Muscle of leg (tissue), 11 donors: Measurements from ENCODE around the gene AARS2. TPM values are rescaled to one million over a fixed set of nuclear protein-coding genes. Genes with fewer than 3 reads are reported as not detected.

Experiments
- DNase-seq: peaks from one replicate; pipeline ENCODE4 v3.0.0; 2013
- H3K27ac ChIP-seq: one replicate; pipeline ENCODE4 v1.5.1; 2013; ENCODE audit warnings: mild to moderate bottlenecking, low read length, control low read depth
- H3K27me3 ChIP-seq: one replicate; pipeline ENCODE4 v1.6.1; 2013; ENCODE audit warnings: low read length; ENCODE audit not compliant: control insufficient read depth, insufficient read depth
- H3K36me3 ChIP-seq: one replicate; pipeline ENCODE4 v1.6.1; 2013; ENCODE audit warnings: low read length; ENCODE audit not compliant: control insufficient read depth, insufficient read depth
- H3K4me1 ChIP-seq: one replicate; pipeline ENCODE4 v1.6.1; 2013; ENCODE audit warnings: low read length; ENCODE audit not compliant: control insufficient read depth, insufficient read depth
- H3K4me3 ChIP-seq: one replicate; pipeline ENCODE4 v1.5.1; 2013; ENCODE audit warnings: low read length, control low read depth
- H3K9me3 ChIP-seq: replicated peaks from 2 replicates; pipeline ENCODE4 v1.6.1; 2013; ENCODE audit warnings: low read depth, low read length; ENCODE audit not compliant: control insufficient read depth
- WGBS: methylation state at CpG from one replicate; pipeline ENCODE4 v1.1.5; 2013; ENCODE audit warnings: missing lambda C conversion rate; ENCODE audit not compliant: insufficient coverage; 5-methylcytosine and 5-hydroxymethylcytosine counted together
- polyA plus RNA-seq, 8 donors: library from polyadenylated mRNA; unstranded; fragments of 120-200 nt; gene quantifications; one replicate each; pipeline versions ENCODE4 v1.2.1 to v1.2.3, GENCODE V29; 2013; ENCODE audit warnings: inconsistent platforms in 1 of 8, low replicate concordance in 1 of 8; ENCODE audit not compliant: insufficient read length in 8 of 8, insufficient read depth in 1 of 8
- total RNA-seq: library from RNA; stranded (reverse); fragments of 120-200 nt; gene quantifications from one replicate; pipeline ENCODE4 v1.2.4, GENCODE V29; 2013

Gene AARS2
- total and polyA plus RNA-seq, 9 donors: 8.1 to 11.9 (median 9.6) TPM

DNA sequence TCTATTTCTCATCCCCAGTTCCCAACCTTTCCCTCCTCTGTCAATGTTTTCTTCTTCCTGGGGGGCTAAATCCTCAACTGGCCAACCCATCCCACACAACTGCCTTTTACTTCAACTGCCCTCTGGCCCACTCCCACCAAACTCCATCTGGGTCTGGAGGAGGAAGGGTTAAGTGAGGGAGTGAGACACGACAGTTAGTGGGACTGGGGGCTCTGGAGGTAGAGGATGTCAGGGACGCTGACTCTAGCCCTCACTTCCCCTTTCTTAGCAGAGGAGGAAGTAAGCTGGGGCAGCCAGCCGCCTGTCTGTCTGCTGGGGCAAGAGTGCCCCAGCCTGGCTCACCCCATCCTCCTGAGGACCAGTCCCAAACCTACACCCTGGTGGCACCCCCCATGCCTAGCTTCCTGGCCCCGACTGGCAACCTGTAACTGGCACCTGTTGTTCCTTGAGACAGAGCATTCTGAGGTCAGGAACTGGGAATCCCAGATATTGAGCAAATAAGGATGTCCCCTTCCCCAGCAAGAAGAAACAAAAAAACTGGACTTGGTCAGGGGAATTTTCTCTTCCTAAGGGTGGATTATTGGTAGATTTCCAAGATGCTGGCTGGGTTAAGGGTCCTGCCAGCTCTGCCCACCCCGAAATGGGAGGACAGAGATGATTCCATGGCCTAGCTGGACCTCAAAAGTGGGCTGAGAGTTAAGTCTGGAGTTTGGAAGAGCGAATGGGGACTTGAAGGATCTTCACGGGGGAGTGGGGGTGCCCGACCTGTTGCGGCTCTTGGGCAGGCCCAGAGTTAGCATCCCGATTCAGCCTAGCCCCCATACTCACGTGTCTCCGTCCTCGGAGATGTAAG lies 48.8 kb downstream of the AARS2 start:
- Histone ChIP-seq H3K9me3 (no peaks in the 10 kb centered on the region), H3K36me3 (peaks cover 17% of the 10 kb centered on the region), H3K27ac (peak overlapping the region; percentile 90), H3K27me3 (peaks cover 17% of the 10 kb centered on the region), H3K4me3 (peak overlapping the region; percentile 90), H3K4me1 (peaks cover 30% of the 10 kb centered on the region)
- WGBS: 9% methylated on average over 5 of the region's 13 CpGs
- peak; percentile 59 for DNase-seq

DNA sequence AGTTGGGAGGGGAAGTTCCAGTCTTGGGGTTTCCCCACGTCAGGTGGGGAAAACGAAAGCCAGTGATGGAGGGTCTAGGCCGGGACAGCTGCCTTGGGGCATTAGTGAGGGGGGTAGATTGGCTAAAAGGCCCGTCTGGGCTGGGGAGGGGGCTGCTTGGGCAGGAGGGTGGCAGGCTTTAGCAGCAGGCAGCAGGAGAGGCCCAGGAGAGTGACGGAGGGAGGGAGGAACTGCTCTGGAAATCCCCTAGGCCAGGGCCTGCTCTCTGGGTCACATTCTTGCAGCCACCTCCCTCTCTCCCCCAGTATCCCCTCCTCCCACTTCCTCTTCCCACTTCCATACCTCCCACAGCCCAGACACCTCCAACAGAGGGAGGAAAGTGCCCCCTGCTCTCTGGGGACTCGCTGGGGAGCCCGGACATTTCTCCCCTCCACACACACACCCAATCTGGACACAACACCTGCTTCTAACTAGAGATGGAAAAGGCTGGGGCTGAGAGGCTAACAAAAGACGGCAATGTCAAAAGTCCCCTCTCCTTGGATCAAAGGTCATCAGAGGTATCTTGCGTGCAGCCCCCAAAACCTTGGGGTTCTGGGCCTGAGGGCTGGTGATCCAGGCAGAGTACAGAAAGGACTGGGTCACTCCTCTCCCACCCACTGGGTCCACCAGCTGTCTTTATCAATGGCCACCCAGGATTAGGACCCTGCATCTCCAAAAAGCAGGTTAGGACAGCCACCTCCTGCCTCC lies 49.6 kb downstream of the AARS2 start:
- Histone ChIP-seq H3K27ac (peak overlapping the region; percentile 13), H3K4me1 (peaks cover 30% of the 10 kb centered on the region), H3K9me3 (no peaks in the 10 kb centered on the region), H3K4me3 (peak overlapping the region; percentile 90), H3K27me3 (peaks cover 10% of the 10 kb centered on the region), H3K36me3 (peaks cover 25% of the 10 kb centered on the region)
- no peak for DNase-seq
- 37% methylated on average over 4 of the region's 9 CpGs for WGBS

DNA sequence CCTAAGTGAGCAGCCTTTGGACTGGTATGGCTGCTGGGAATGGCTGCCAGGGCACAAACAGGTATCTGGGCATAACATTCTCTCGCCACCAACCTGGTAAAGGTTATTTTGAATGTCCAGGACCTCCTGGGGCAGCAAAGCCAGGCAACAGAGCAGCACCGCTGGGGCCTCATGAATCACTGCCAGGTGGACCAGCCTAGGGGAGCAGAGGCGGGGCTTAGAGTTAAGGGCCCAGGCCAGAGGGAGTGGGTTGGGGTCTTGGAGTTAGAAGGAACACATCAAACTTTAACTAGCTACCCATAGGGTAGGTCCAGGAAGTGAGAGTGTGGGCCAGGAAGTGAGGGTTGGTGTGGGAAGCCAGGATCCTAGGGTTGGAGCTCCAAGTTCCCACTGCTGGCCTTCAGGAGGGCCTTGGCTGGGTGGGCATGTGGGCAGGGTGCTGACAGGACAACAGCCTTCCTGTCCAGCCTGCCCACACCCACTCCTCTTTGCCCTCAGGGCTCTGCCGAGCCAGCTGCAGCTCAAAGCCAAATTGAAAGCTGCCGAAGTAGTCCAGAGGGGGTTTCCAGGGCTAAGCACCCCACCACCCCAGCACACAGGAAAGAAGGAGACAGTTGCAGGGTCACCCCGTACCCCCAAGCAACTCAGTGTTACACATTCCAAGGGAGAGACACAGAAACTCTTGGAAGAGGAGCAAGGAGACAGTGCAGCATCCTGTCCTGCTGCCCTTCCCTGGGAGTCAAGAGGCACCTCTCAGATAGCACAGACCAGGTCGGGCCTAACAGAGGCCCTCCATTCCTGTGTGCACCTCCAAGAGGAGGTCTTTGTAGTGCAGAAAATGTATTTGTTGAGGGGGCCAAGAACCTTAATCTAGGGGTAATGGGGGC lies 50.4 kb downstream of the AARS2 start:
- DNase-seq: no peak
- Histone ChIP-seq H3K9me3 (no peaks in the 10 kb centered on the region), H3K4me1 (peaks cover 35% of the 10 kb centered on the region), H3K4me3 (no peak overlapping the region), H3K36me3 (peaks cover 25% of the 10 kb centered on the region), H3K27ac (peak overlapping the region; percentile 7), H3K27me3 (peaks cover 3% of the 10 kb centered on the region)
- WGBS: 54% methylated on average over 5 of the region's 7 CpGs

DNA sequence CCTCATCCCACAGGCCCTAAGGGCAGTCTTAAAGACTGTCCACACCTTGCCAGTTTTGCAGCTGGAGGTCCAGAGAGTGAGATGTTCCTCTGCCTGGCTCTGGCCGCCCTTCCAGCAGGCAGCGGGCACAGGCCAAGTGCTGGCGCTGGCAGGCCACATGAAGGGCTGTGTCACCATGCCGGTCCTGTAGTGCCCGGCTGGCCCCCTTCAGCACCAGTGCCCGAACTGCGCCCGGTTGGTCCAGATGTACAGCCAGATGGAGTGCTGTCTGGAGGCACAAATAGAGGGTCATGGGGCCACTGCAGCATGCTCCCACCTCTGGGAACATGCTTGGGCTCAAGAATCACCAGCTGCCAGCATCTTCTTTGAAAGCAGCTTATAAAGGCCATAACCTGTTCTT lies 51.6 kb downstream of the AARS2 start:
- H3K4me3 ChIP-seq: no peak overlapping the region
- no peak for DNase-seq
- no peak overlapping the region for H3K27ac ChIP-seq
- H3K36me3 ChIP-seq: peaks cover 25% of the 10 kb centered on the region
- 93% methylated on average over 8 of the region's 8 CpGs for WGBS
- no peaks in the 10 kb centered on the region for H3K9me3 ChIP-seq
- peaks cover 2% of the 10 kb centered on the region for H3K27me3 ChIP-seq
- H3K4me1 ChIP-seq: peaks cover 40% of the 10 kb centered on the region

DNA sequence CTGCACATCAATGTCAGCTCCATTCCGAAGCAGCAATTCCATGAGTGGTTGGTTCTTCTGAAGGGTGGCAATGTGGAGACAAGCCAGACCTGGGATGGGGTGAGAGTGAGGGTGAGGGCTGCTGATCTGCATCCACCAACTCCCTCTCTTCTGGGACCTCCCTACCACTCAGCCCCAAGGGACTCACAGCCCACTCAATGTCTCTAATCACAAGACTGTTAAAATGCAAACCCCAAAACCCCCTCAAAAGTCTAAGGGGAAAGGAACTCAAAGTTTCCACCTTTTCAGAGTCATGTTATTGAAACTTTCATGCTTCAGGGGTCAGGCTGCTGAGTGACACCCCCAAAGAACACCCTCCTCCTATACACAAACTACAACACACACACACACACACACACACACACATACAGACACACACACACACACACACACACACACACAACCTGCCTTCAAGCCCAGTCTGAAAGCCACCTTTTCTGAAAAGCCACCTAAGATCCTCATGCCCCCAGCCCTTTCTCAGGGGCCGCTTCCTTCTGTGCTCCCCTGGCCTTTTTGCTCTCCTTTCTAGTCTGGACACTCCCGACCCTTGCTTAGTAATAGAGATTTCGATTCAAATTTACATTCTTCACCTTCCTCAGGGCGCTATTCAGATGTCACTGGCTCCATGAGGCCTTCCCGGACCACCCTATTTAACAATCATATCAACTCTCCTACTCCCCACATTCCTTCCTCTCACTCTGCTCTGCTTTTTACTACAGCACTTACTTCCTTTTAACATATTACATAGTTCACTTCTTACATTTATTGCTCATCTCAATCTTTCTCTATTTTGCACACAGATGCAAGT lies 52.5 kb downstream of the AARS2 start:
- WGBS: 95% methylated on average over 6 of the region's 6 CpGs
- no peaks in the 10 kb centered on the region for H3K9me3 ChIP-seq
- peaks cover 47% of the 10 kb centered on the region for H3K4me1 ChIP-seq
- H3K27ac ChIP-seq: no peak overlapping the region
- no peaks in the 10 kb centered on the region for H3K27me3 ChIP-seq
- peaks cover 25% of the 10 kb centered on the region for H3K36me3 ChIP-seq
- no peak overlapping the region for H3K4me3 ChIP-seq
- no peak for DNase-seq

DNA sequence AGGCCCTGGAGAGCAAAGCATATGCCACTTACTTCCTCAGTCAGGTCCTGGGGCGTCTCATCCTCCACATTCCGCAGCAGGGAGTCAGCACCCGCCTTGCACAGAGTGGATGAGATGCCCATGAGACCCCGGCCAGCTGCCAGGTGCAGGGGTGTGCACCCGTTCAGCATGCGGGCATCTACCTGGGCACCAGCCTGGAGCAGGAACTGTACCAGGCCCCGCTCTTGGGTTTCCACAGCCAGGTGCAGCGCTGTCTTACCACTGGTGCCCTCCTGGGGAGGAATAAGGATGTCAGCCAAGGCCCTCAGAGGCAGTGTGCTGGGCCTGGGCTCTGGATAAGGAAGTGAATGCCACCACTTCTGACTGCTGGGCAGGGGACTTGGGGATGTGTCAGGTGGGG lies 53.1 kb downstream of the AARS2 start:
- peaks cover 29% of the 10 kb centered on the region for H3K36me3 ChIP-seq
- no peak for DNase-seq
- WGBS: 97% methylated on average over 7 of the region's 8 CpGs
- H3K4me1 ChIP-seq: peaks cover 49% of the 10 kb centered on the region
- no peak overlapping the region for H3K27ac ChIP-seq
- no peak overlapping the region for H3K4me3 ChIP-seq
- no peaks in the 10 kb centered on the region for H3K27me3 ChIP-seq
- H3K9me3 ChIP-seq: no peaks in the 10 kb centered on the region

DNA sequence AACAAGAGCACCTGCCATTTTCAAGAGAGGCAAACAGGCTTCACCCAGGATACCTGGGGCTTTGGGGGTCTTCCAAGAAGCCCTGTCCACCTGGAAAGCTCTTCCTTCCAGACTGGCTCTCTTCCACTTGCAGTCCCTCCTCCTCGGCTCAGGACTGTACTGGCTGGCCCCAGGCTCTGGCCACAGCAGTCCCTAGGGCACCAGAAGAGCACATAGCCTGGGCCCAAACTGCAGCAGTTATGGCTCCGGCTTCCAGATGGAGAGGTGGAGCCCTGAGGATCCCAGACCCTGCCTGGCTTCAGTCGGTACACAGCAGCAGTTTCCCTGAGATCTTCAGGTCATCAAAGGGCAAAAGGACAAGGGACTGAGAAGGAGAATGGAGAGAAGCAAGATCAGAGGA lies 54.2 kb downstream of the AARS2 start:
- H3K9me3 ChIP-seq: no peaks in the 10 kb centered on the region
- peaks cover 40% of the 10 kb centered on the region for H3K4me1 ChIP-seq
- WGBS: 75% methylated on average over 3 of the region's 3 CpGs
- H3K36me3 ChIP-seq: peaks cover 40% of the 10 kb centered on the region
- H3K27ac ChIP-seq: no peak overlapping the region
- DNase-seq: no peak
- H3K27me3 ChIP-seq: no peaks in the 10 kb centered on the region
- no peak overlapping the region for H3K4me3 ChIP-seq

DNA sequence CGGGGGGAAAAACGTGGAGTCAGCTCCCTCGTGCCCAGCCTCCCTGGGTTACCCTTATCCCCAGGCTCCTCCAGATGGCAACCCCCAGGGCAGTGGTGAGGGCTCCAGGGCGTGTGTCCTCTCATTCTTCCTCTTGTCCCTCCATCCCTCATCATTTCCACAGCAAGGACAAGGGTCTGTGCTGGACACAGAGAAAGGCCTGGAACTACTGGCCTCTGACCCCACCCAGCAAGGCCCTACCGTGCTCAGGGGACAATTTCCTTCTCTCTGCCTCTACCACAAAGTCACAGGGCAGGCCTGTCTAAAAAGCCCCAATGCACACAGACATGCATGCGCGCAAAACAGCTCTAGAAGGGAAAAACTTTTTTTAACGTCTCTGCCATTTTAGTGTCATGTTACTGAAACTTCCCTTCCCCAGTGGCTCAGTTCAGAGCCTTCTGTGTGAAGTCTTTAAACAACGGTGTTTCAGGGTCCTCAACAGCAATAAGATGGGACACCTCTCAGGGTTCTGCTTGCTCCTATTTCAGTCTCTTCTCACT lies 54.8 kb downstream of the AARS2 start:
- no peak overlapping the region for H3K4me3 ChIP-seq
- no peak for DNase-seq
- H3K9me3 ChIP-seq: no peaks in the 10 kb centered on the region
- 81% methylated on average over 7 of the region's 9 CpGs for WGBS
- no peak overlapping the region for H3K27ac ChIP-seq
- H3K36me3 ChIP-seq: peaks cover 46% of the 10 kb centered on the region
- peaks cover 35% of the 10 kb centered on the region for H3K4me1 ChIP-seq
- H3K27me3 ChIP-seq: no peaks in the 10 kb centered on the region

DNA sequence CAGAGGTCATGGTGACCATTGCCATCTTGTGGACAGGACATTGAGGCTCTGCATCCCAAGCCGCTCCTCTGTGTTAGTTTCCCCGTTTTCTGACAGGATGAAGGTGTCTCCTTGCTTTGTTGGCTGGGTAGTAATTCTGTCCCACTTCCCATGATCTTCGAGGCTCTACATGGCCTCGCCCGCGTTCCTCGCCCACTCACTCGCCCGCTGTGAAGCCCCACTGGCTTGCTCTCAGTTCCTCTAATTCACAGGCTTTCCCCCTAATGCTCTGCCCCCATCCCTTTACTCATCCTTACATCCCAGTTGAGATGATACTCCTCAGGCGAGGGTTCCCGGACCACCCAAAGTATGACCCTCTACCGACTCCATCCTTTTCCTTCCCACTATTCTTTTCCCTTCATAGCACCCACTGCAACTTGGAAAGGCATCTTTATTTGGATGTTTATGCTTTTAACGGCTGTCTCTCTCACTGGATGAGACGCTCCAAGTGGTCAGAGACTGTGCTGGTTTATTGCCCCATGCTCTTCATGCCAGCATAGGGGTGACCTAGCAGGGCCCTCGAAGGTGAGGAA lies 55.3 kb downstream of the AARS2 start:
- peak overlapping the region; percentile 41 for H3K4me3 ChIP-seq
- 28% methylated on average over 12 of the region's 15 CpGs for WGBS
- no peaks in the 10 kb centered on the region for H3K27me3 ChIP-seq
- peak overlapping the region; percentile 62 for H3K27ac ChIP-seq
- peaks cover 29% of the 10 kb centered on the region for H3K4me1 ChIP-seq
- no peaks in the 10 kb centered on the region for H3K9me3 ChIP-seq
- peaks cover 51% of the 10 kb centered on the region for H3K36me3 ChIP-seq
- DNase-seq: no peak
